H9 (cell line): ENCODE results near the gene PDE1C. TPM values are rescaled to one million over a fixed set of nuclear protein-coding genes. Genes with fewer than 3 reads are reported as not detected.

Experiments used
- DNase-seq: peaks from one replicate; pipeline ENCODE4 v3.0.0-alpha.2; 2017
- H2AFZ ChIP-seq: one replicate; pipeline ENCODE4 v1.6.1; 2013; ENCODE audit warnings: mild to moderate bottlenecking, low read length, control low read depth, moderate library complexity
- H2AK5ac ChIP-seq: 2 replicates; pipeline ENCODE4 v1.6.1; 2013; ENCODE audit warnings: low read length, control low read depth, mixed read lengths; ENCODE audit not compliant: insufficient read length
- H2BK120ac ChIP-seq: one replicate; pipeline ENCODE4 v1.6.1; 2013; ENCODE audit warnings: low read depth, mild to moderate bottlenecking, low read length, control low read depth, inconsistent platforms; ENCODE audit not compliant: poor library complexity, severe bottlenecking
- H2BK12ac ChIP-seq: 2 replicates; pipeline ENCODE4 v1.6.1; 2013; ENCODE audit warnings: low read length, control low read depth, mixed read lengths, low read depth; ENCODE audit not compliant: insufficient read length
- H2BK15ac ChIP-seq: 2 replicates; pipeline ENCODE4 v1.6.1; 2013; ENCODE audit warnings: low read depth, low read length, control low read depth
- H2BK20ac ChIP-seq: one replicate; pipeline ENCODE4 v1.6.1; 2013; ENCODE audit warnings: low read depth, mild to moderate bottlenecking, low read length, control low read depth, inconsistent platforms; ENCODE audit not compliant: poor library complexity, severe bottlenecking
- H2BK5ac ChIP-seq: 2 replicates; pipeline ENCODE4 v1.6.1; 2013; ENCODE audit warnings: low read length, control low read depth, mixed read lengths; ENCODE audit not compliant: insufficient read length
- H3K14ac ChIP-seq: 2 replicates; pipeline ENCODE4 v1.6.1; 2013; ENCODE audit warnings: low read length, control low read depth; ENCODE audit not compliant: insufficient read depth
- H3K18ac ChIP-seq: 2 replicates; pipeline ENCODE4 v1.6.1; 2013; ENCODE audit warnings: low read depth, mild to moderate bottlenecking, mixed read lengths, low read length, control low read depth; ENCODE audit not compliant: insufficient read length
- H3K23ac ChIP-seq: 2 replicates; pipeline ENCODE4 v1.6.1; 2013; ENCODE audit warnings: low read length, control low read depth, mixed read lengths, low read depth; ENCODE audit not compliant: insufficient read length
- H3K23me2 ChIP-seq: 2 replicates; pipeline ENCODE4 v1.6.1; 2013; ENCODE audit warnings: low read depth, mild to moderate bottlenecking, mixed read lengths, low read length, control low read depth; ENCODE audit not compliant: insufficient read length, poor library complexity, severe bottlenecking
- H3K27ac ChIP-seq: 2 replicates; pipeline ENCODE4 v1.5.1; 2013; ENCODE audit warnings: low read length, control low read depth, mixed read lengths, low read depth; ENCODE audit not compliant: insufficient read length
- H3K27me3 ChIP-seq: 2 replicates; pipeline ENCODE4 v1.6.1; 2013; ENCODE audit warnings: low read length, control low read depth, inconsistent platforms; ENCODE audit not compliant: insufficient read depth
- H3K4ac ChIP-seq: 2 replicates; pipeline ENCODE4 v1.6.1; 2013; ENCODE audit warnings: low read depth, mild to moderate bottlenecking, control low read depth, inconsistent platforms, low read length, moderate library complexity
- H3K4me1 ChIP-seq: 2 replicates; pipeline ENCODE4 v1.6.1; 2013; ENCODE audit warnings: low read length, control low read depth, inconsistent platforms; ENCODE audit not compliant: insufficient read depth
- H3K4me2 ChIP-seq: 2 replicates; pipeline ENCODE4 v1.6.1; 2013; ENCODE audit warnings: low read length, control low read depth, mixed read lengths; ENCODE audit not compliant: insufficient read length, insufficient read depth
- H3K56ac ChIP-seq: 2 replicates; pipeline ENCODE4 v1.6.1; 2013; ENCODE audit warnings: low read depth, mild to moderate bottlenecking, mixed read lengths, low read length, control low read depth; ENCODE audit not compliant: insufficient read length
- H3K79me1 ChIP-seq: 2 replicates; pipeline ENCODE4 v1.6.1; 2013; ENCODE audit warnings: low read depth, mild to moderate bottlenecking, moderate library complexity, low read length, control low read depth, inconsistent platforms; ENCODE audit not compliant: insufficient read depth, poor library complexity, severe bottlenecking
- H3K79me2 ChIP-seq: 2 replicates; pipeline ENCODE4 v1.6.1; 2013; ENCODE audit warnings: low read length, control low read depth, inconsistent platforms; ENCODE audit not compliant: insufficient read depth
- H3K9ac ChIP-seq: 2 replicates; pipeline ENCODE4 v1.6.1; 2013; ENCODE audit warnings: low read length, control low read depth, mixed read lengths; ENCODE audit not compliant: insufficient read length; ENCODE audit errors: extremely low read depth
- H3K9me3 ChIP-seq: one replicate; pipeline ENCODE4 v1.6.1; 2013; ENCODE audit warnings: low read depth, low read length, inconsistent platforms; ENCODE audit not compliant: control insufficient read depth
- H3T11ph ChIP-seq: one replicate; pipeline ENCODE4 v1.6.1; 2013; ENCODE audit warnings: mild to moderate bottlenecking, low read length, control low read depth, inconsistent platforms
- H4K20me1 ChIP-seq: one replicate; pipeline ENCODE4 v1.6.1; 2013; ENCODE audit not compliant: control insufficient read depth, insufficient read length, insufficient read depth
- H4K5ac ChIP-seq: 2 replicates; pipeline ENCODE4 v1.6.1; 2013; ENCODE audit warnings: low read depth, mild to moderate bottlenecking, mixed read lengths, low read length, control low read depth; ENCODE audit not compliant: insufficient read length
- H4K8ac ChIP-seq: replicated peaks from 2 replicates; pipeline ENCODE4 v1.6.1; 2013; ENCODE audit warnings: low read length, control low read depth, mixed read lengths, low read depth; ENCODE audit not compliant: insufficient read length
- H4K91ac ChIP-seq: 2 replicates; pipeline ENCODE4 v1.6.1; 2013; ENCODE audit warnings: low read depth, mild to moderate bottlenecking, moderate library complexity, mixed read lengths, low read length, control low read depth; ENCODE audit not compliant: insufficient read length
- H3K27ac Mint-ChIP-seq, 3 experiments: 2 replicates in 2 of 3; 3 replicates in 1 of 3; pipeline ENCODE4 v1.8.0; 2020 to 2021; ENCODE audit warnings: mixed read lengths in 3 of 3, mild to moderate bottlenecking in 1 of 3, moderate library complexity in 1 of 3
- H3K27me3 Mint-ChIP-seq: 2 replicates; pipeline ENCODE4 v1.8.0; 2021; ENCODE audit warnings: low read depth, mild to moderate bottlenecking, moderate library complexity, mixed read lengths
- H3K36me3 Mint-ChIP-seq, 3 experiments: 2 replicates in 2 of 3; 3 replicates in 1 of 3; pipeline ENCODE4 v1.8.0; 2020 to 2021; ENCODE audit warnings: low read depth in 3 of 3, mixed read lengths in 3 of 3; ENCODE audit not compliant: insufficient read depth in 1 of 3
- H3K4me1 Mint-ChIP-seq, 2 experiments: 2 replicates each; pipeline ENCODE4 v1.8.0; 2020; ENCODE audit warnings: mixed read lengths in 2 of 2
- H3K4me3 Mint-ChIP-seq, 2 experiments: 2 replicates in 1 of 2; 3 replicates in 1 of 2; pipeline ENCODE4 v1.8.0; 2020 to 2021; ENCODE audit warnings: mild to moderate bottlenecking in 2 of 2, mixed read lengths in 2 of 2, moderate library complexity in 1 of 2
- H3K9me3 Mint-ChIP-seq, 2 experiments: 2 replicates in 1 of 2; 3 replicates in 1 of 2; pipeline ENCODE4 v1.8.0; 2020; ENCODE audit warnings: mild to moderate bottlenecking in 2 of 2, mixed read lengths in 2 of 2, moderate library complexity in 1 of 2
- CTCF ChIP-seq: fragments of 200-600 bp; sonication (generic); conservative IDR thresholded peaks from 3 replicates; pipeline ENCODE4 v1.8.0; 2021; ENCODE audit warnings: antibody characterized with exemption, mild to moderate bottlenecking
- WGBS: extraction: QIAGEN DNeasy Blood & Tissue Kit; methylation state at CpG from one replicate; pipeline ENCODE4 v1.1.7; 2013; ENCODE audit warnings: missing lambda C conversion rate, low lambda C conversion rate, mixed read lengths; ENCODE audit not compliant: insufficient read length; ENCODE audit errors: extremely low coverage; 5-methylcytosine and 5-hydroxymethylcytosine counted together
- total RNA-seq: library from RNA; stranded (reverse); gene quantifications from 2 replicates; pipeline ENCODE4 v1.2.1, GENCODE V29; 2021

PDE1C gene
- total RNA-seq, 1 experiment from 2014 or later = 0.17 TPM

- no peaks in the 10 kb centered on the region for H3K23me2 ChIP-seq
- no peaks in the 10 kb centered on the region for H3K27me3 ChIP-seq
- no peak overlapping the region for H3K9ac ChIP-seq
- H2BK20ac ChIP-seq = no peak overlapping the region
- no peak overlapping the region for H3K4me2 ChIP-seq
- no peaks in the 10 kb centered on the region for H4K20me1 ChIP-seq
- Mint-ChIP-seq H3K27ac (no peak overlapping the region), H3K4me1 (no peaks in the 10 kb centered on the region), H3K4me3 (no peak overlapping the region), H3K27me3 (peaks cover 6% of the 10 kb centered on the region; the same call in 1 of the 2 replicates), H3K36me3 (peaks cover 0 to 7% (median 1%) of the 10 kb centered on the region in 3 experiments; a peak in 3 of 7 replicates), H3K9me3 (peaks cover 12% of the 10 kb centered on the region in 2 experiments)
- no peak overlapping the region for H3K4ac ChIP-seq
- no peaks in the 10 kb centered on the region for H3K4me1 ChIP-seq
- WGBS = no CpG with 5 or more reads among the region's 1 CpG
- no peak overlapping the region for H2BK5ac ChIP-seq
- no peak overlapping the region for H2BK120ac ChIP-seq
- H3T11ph ChIP-seq = no peak overlapping the region
- H4K5ac ChIP-seq = no peak overlapping the region
- H3K23ac ChIP-seq = no peak overlapping the region
- no peak overlapping the region for H2AFZ ChIP-seq
- H3K27ac ChIP-seq = no peak overlapping the region
- H3K79me2 ChIP-seq = no peaks in the 10 kb centered on the region
- no peak overlapping the region for H3K18ac ChIP-seq
- no peak for TF ChIP-seq CTCF
- no peak for DNase-seq
- H4K91ac ChIP-seq = no peak overlapping the region
- no peaks in the 10 kb centered on the region for H3K9me3 ChIP-seq
- H3K14ac ChIP-seq = no peak overlapping the region
- H2AK5ac ChIP-seq = no peak overlapping the region
- no peaks in the 10 kb centered on the region for H3K79me1 ChIP-seq
- no peak overlapping the region for H4K8ac ChIP-seq
- no peak overlapping the region for H3K56ac ChIP-seq
- H2BK12ac ChIP-seq = no peak overlapping the region
- H2BK15ac ChIP-seq = no peak overlapping the region
These were observed 95.9 kb downstream of the PDE1C start for GRCh38 chr7:31974351-31974750.
